GM18520 (cell line): ENCODE data around the gene PHLPP1.
A peak's percentile ranks its signal among the peaks of the same experiment; 100 is the strongest.

Experiments
- ATAC-seq: cut with Tn5 transposase; IDR thresholded peaks from one replicate; pipeline ENCODE4 v1.9.1; 2021; ENCODE audit not compliant: unreplicated experiment

Gene PHLPP1

GRCh38 chr18:62844850-62845643 is 129.7 kb downstream of the PHLPP1 start:
- ATAC-seq, result peak; percentile 67

GRCh38 chr18:62846313-62846712 is 131.0 kb downstream of the PHLPP1 start:
- ATAC-seq, result no peak

- no peak for ATAC-seq
Measured at GRCh38 chr18:62847081-62847480, 131.7 kb downstream of the PHLPP1 start.

DNA sequence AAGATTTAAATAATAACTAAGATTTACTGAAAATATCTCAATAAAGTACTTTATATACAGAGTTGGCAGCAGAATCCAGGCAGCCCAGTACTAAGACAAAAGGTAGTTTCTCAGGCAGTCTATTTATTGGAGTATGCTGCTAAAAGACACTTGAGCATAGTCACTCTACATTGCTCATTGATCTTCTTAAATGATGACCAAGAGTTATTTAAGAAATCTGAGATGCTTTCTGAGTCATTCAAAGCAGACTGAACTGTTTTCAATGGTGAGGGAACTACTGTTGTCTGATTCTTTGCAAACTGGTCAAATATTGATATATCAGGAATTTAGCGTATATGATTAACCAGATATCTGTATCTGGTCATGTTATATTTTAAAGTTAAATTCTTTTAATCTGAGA is 133.6 kb downstream of the PHLPP1 start:
- no peak for ATAC-seq

- no peak for ATAC-seq
Measured at GRCh38 chr18:62850619-62851306, 135.4 kb downstream of the PHLPP1 start.

GRCh38 chr18:62852851-62853250 is 137.5 kb downstream of the PHLPP1 start:
- ATAC-seq, result no peak

DNA sequence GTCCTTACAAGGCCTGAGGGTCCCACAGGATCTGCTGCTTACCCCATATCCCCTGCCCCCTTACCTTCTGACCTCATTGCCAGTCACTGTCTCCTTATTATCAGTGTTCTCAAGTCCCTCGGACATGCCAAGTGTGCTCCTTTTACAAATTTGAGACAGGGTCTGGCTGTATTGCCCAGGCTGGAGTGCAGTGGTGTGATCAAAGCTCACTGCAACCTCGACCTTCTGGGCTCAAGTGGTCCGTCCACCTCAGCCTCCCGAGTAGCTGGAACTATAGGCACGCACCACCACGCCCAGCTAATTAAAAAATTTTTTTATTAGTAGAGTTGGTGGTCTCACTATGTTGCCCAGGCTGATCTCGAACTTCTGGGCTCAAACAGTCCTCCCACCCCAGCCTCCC is 141.0 kb downstream of the PHLPP1 start:
- ATAC-seq, result no peak

GRCh38 chr18:62857263-62857976 is 142.1 kb downstream of the PHLPP1 start:
- no peak for ATAC-seq

- ATAC-seq, result no peak
Measured at GRCh38 chr18:62860062-62860461, 144.7 kb downstream of the PHLPP1 start.

DNA sequence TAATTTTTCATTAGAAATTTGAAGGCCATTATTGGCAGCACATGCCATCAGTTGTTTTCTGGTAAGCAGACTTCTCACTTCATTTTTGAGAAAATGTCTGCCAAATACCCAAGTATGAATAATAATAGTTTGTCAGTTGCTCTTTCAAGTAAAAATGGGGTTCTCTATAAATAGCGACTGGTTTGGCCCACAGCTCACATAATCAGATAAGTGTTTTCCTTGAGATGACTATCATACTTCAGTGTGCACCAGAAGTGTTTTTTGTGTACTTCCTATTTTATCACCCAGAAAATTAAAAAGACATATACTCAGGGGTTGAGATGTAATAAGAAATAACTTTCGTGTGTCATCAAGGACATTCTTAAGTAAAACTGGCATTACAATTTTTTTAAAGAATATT is 147.1 kb downstream of the PHLPP1 start:
- no peak for ATAC-seq

GRCh38 chr18:62863579-62864001 is 148.2 kb downstream of the PHLPP1 start:
- no peak for ATAC-seq

- no peak for ATAC-seq
Measured at GRCh38 chr18:62865498-62865897, 150.2 kb downstream of the PHLPP1 start.

- no peak for ATAC-seq
Measured at GRCh38 chr18:62867534-62867933, 152.2 kb downstream of the PHLPP1 start.

DNA sequence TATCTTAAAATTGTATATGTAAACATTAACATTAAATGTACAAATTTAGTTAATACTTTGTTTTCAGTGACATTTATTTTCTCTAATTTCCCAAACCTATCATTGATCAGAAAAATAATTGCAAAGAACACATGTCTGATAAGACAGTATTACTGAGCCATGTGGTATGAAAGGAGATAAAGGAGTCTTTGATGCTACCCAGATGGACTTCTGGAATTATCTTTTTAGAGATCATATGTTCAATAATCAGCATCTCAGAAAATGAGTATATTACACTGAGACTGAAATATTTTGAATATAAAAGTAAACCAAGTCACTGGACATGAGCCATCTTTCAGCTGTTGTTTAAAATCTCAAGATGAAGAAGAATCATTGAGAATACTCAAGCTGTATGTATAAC is 153.3 kb downstream of the PHLPP1 start:
- no peak for ATAC-seq

GRCh38 chr18:62870643-62871042 is 155.3 kb downstream of the PHLPP1 start:
- no peak for ATAC-seq

DNA sequence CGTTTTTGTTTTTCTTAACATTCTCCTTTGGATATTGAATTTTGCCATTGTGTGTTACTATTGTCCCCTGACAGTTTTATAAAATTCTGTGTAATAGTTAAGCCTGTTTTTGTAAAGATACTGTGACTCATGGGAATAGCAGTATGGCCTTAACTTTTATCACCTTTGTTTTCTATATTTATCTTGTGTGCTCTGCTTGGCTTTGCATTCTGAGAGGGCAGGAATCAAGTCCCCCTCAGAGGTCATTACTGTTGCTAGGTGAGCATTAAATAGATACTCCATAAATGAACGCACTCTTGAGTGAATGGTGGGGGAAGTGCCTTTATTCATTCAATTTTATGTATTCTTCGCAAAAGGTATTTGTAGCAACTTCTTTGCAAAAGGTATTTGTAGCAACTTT is 160.0 kb downstream of the PHLPP1 start:
- ATAC-seq, result no peak

DNA sequence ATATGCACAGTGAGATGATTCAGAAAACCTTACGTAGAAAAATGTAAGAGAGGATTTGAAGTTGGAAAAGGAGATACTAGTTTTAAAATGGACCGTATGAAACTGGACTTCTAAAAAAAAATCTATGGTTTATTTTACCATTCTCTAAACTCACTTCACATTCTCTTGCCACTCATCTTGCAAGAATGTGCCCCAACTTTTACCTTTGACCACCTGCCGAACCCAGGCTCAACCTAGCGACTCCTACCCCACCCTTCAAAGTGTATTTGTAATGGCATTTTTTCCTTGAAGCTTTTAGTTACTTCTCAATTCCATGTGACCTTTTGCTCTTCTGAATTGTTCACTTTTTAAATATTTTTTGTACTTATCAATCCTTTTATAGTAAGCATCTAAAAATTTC is 160.8 kb downstream of the PHLPP1 start:
- ATAC-seq, result no peak

DNA sequence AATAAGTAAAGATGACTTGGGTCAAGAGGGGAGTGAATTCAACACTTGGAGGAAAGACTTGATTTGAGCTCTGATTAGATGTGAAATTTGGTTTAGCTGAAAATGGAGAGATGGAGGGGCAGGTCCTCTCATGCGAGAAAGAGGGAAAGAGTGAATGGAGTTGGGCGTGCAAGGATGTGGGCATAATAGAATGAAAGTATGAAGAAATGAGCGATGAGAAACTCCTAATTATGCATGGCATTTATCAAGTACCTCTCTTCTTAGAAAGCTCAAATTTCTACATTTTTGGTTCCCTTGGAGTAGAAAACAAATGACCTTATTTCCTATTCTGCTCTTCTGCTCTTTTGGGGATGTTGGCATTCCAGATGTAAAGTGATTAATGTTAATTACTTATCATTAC is 161.5 kb downstream of the PHLPP1 start:
- ATAC-seq, result no peak

- no peak for ATAC-seq
Measured at GRCh38 chr18:62877411-62878221, 162.3 kb downstream of the PHLPP1 start.

GRCh38 chr18:62878305-62878704 is 163.0 kb downstream of the PHLPP1 start:
- no peak for ATAC-seq

GRCh38 chr18:62880034-62880433 is 164.7 kb downstream of the PHLPP1 start:
- ATAC-seq, result no peak
